H1 (cell line): Measurements from ENCODE around the gene NIN. TPM values are rescaled to one million over a fixed set of nuclear protein-coding genes. Genes with fewer than 3 reads are reported as not detected.

Experiments used
- CTCF ChIA-PET: fragments of 300-600 bp; sonication (Branson Sonifier 250); formaldehyde crosslinking; loops from one replicate; lab custom pipeline; 2021; ENCODE audit not compliant: partially characterized antibody; lab: Charles Lee
- POLR2A ChIA-PET: fragments of 300-600 bp; sonication (Branson Sonifier 250); formaldehyde crosslinking; loops from one replicate; lab custom pipeline; 2021; ENCODE audit warnings: inconsistent platforms; ENCODE audit not compliant: partially characterized antibody; lab: Charles Lee
- DNase-seq, 2 experiments: peaks; one replicate each; pipeline versions ENCODE4 v3.0.0 to v3.0.0-alpha.2; 2010 to 2022; ENCODE audit warnings: low spot score in 2 of 2, low read depth in 1 of 2, mixed read lengths in 1 of 2
- FAIRE-seq: peaks from 2 replicates; lab custom pipeline; 2011; peaks lifted over from hg19 to GRCh38; lab: Jason Lieb, UNC
- H2AFZ ChIP-seq: 2 replicates; pipeline ENCODE4 v1.8.1; 2012; ENCODE audit warnings: low read length, inconsistent platforms
- H2AK5ac ChIP-seq: 2 replicates; pipeline ENCODE4 v1.6.1; 2013; ENCODE audit warnings: low read depth, low read length
- H2BK120ac ChIP-seq: replicated peaks from 2 replicates; pipeline ENCODE3; 2013; ENCODE audit warnings: low read depth, low read length, inconsistent platforms
- H2BK12ac ChIP-seq: 2 replicates; pipeline ENCODE4 v1.6.1; 2013; ENCODE audit warnings: low read depth, low read length
- H2BK15ac ChIP-seq: 2 replicates; pipeline ENCODE4 v1.6.1; 2013; ENCODE audit warnings: low read length
- H2BK20ac ChIP-seq: 2 replicates; pipeline ENCODE4 v1.6.1; 2013; ENCODE audit warnings: low read length
- H2BK5ac ChIP-seq: 2 replicates; pipeline ENCODE4 v1.6.1; 2013; ENCODE audit warnings: low read depth, low read length
- H3K14ac ChIP-seq: 2 replicates; pipeline ENCODE4 v1.6.1; 2013; ENCODE audit warnings: inconsistent platforms; ENCODE audit not compliant: insufficient read length
- H3K18ac ChIP-seq: 2 replicates; pipeline ENCODE4 v1.6.1; 2013; ENCODE audit warnings: low read length; ENCODE audit errors: extremely low read depth
- H3K23ac ChIP-seq: 2 replicates; pipeline ENCODE4 v1.6.1; 2013; ENCODE audit warnings: inconsistent platforms; ENCODE audit not compliant: insufficient read length
- H3K23me2 ChIP-seq: 2 replicates; pipeline ENCODE4 v1.6.1; 2013; ENCODE audit warnings: low read depth, low read length
- H3K27ac ChIP-seq: 2 replicates; pipeline ENCODE4 v1.6.1; 2011; ENCODE audit warnings: low read depth, low read length, inconsistent platforms
- H3K27me3 ChIP-seq, 4 experiments: replicated peaks in 1 of 4; 1 replicate in 1 of 4; 2 replicates in 3 of 4; pipeline versions ENCODE4 v1.6.1 to v1.8.1; 2011 to 2013; ENCODE audit warnings: low read length in 3 of 4, mild to moderate bottlenecking in 3 of 4, inconsistent platforms in 2 of 4, mixed read lengths in 2 of 4, moderate library complexity in 1 of 4; ENCODE audit not compliant: control insufficient read depth in 3 of 4, insufficient read depth in 3 of 4; ENCODE audit errors: extremely low read depth in 1 of 4
- H3K36me3 ChIP-seq, 4 experiments: 2 replicates each; pipeline versions ENCODE4 v1.6.1 to v1.8.1; 2011 to 2013; ENCODE audit warnings: mild to moderate bottlenecking in 4 of 4, low read length in 3 of 4, moderate library complexity in 2 of 4, control low read depth in 1 of 4, inconsistent platforms in 1 of 4; ENCODE audit not compliant: insufficient read depth in 4 of 4, control insufficient read depth in 2 of 4
- H3K4ac ChIP-seq: replicated peaks from 2 replicates; pipeline ENCODE3; 2013; ENCODE audit warnings: low read length, low read depth, mixed read lengths, inconsistent platforms; ENCODE audit not compliant: insufficient read length
- H3K4me1 ChIP-seq, 4 experiments: replicated peaks in 1 of 4; 1 replicate in 1 of 4; 2 replicates in 3 of 4; pipeline versions ENCODE4 v1.6.1 to v1.8.1; 2011 to 2013; ENCODE audit warnings: low read length in 3 of 4, inconsistent platforms in 2 of 4, mixed read lengths in 1 of 4; ENCODE audit not compliant: insufficient read depth in 4 of 4, control insufficient read depth in 3 of 4
- H3K4me2 ChIP-seq, 2 experiments: 2 replicates each; pipeline versions ENCODE4 v1.6.1 to v1.8.1; 2011 to 2013; ENCODE audit warnings: low read depth in 2 of 2, low read length in 2 of 2, control low read depth in 1 of 2, inconsistent platforms in 1 of 2, mild to moderate bottlenecking in 1 of 2; ENCODE audit not compliant: insufficient read depth in 1 of 2
- H3K4me3 ChIP-seq, 4 experiments: fragments of 200-600, 300-600 bp in 1 of 4; sonication (generic), shearing (Covaris generic), sonication (Bioruptor Twin) in 1 of 4; 2 replicates each; pipeline versions ENCODE4 v1.5.1 to v1.8.1; 2011 to 2016; ENCODE audit warnings: low read length in 4 of 4, low read depth in 3 of 4, control low read depth in 2 of 4, inconsistent platforms in 2 of 4, mild to moderate bottlenecking in 2 of 4, mixed read lengths in 1 of 4, moderate library complexity in 1 of 4; ENCODE audit not compliant: insufficient read depth in 2 of 4; ENCODE audit errors: extremely low read depth in 1 of 4
- H3K56ac ChIP-seq: replicated peaks from 2 replicates; pipeline ENCODE3; 2013; ENCODE audit warnings: low read depth, mild to moderate bottlenecking, mixed read lengths, low read length, inconsistent platforms; ENCODE audit not compliant: insufficient read length
- H3K79me1 ChIP-seq: 2 replicates; pipeline ENCODE4 v1.6.1; 2013; ENCODE audit warnings: low read depth, low read length, control low read depth
- H3K79me2 ChIP-seq, 2 experiments: 2 replicates each; pipeline versions ENCODE4 v1.6.1 to v1.8.1; 2012 to 2013; ENCODE audit warnings: low read length in 2 of 2, mild to moderate bottlenecking in 2 of 2, inconsistent platforms in 1 of 2; ENCODE audit not compliant: insufficient read depth in 2 of 2, control insufficient read depth in 1 of 2
- H3K9ac ChIP-seq, 4 experiments: replicated peaks in 1 of 4; 1 replicate in 1 of 4; 2 replicates in 3 of 4; pipeline versions ENCODE4 v1.6.1 to v1.8.1; 2011 to 2013; ENCODE audit warnings: low read depth in 3 of 4, low read length in 3 of 4, control low read depth in 2 of 4, mild to moderate bottlenecking in 2 of 4, moderate library complexity in 2 of 4, inconsistent platforms in 1 of 4; ENCODE audit errors: extremely low read depth in 1 of 4
- H3K9me3 ChIP-seq, 2 experiments: 2 replicates each; pipeline versions ENCODE4 v1.6.1 to v1.8.1; 2012 to 2013; ENCODE audit warnings: mild to moderate bottlenecking in 2 of 2, moderate library complexity in 2 of 2, control low read depth in 1 of 2, inconsistent platforms in 1 of 2, low read depth in 1 of 2, low read length in 1 of 2, mixed read lengths in 1 of 2; ENCODE audit not compliant: insufficient read depth in 2 of 2
- H4K20me1 ChIP-seq, 2 experiments: replicated peaks in 1 of 2; 2 replicates each; pipeline versions ENCODE3 to v1.8.1; 2011 to 2013; ENCODE audit warnings: inconsistent platforms in 2 of 2, low read length in 2 of 2, mild to moderate bottlenecking in 1 of 2; ENCODE audit not compliant: insufficient read depth in 2 of 2, control insufficient read depth in 1 of 2
- H4K5ac ChIP-seq: 2 replicates; pipeline ENCODE4 v1.6.1; 2013; ENCODE audit warnings: low read length, low read depth, mixed read lengths, inconsistent platforms; ENCODE audit not compliant: insufficient read length
- H4K8ac ChIP-seq: 2 replicates; pipeline ENCODE4 v1.8.0; 2013; ENCODE audit warnings: mild to moderate bottlenecking, moderate library complexity, low read length, inconsistent platforms; ENCODE audit not compliant: insufficient read depth; ENCODE audit errors: extremely low read depth
- H4K91ac ChIP-seq: replicated peaks from 2 replicates; pipeline ENCODE3; 2013; ENCODE audit warnings: low read length, mixed read lengths, inconsistent platforms; ENCODE audit not compliant: insufficient read length
- CREB1 ChIP-seq: IDR thresholded peaks from 2 replicates; pipeline ENCODE4 v1.6.1; 2012; ENCODE audit warnings: inconsistent platforms
- RXRA ChIP-seq: IDR thresholded peaks from 2 replicates; pipeline ENCODE4 v1.6.1; 2011; ENCODE audit warnings: low read depth, mild to moderate bottlenecking, low read length, moderate library complexity; ENCODE audit not compliant: insufficient read depth
- YY1 ChIP-seq: IDR thresholded peaks from 2 replicates; pipeline ENCODE4 v1.6.1; 2011; ENCODE audit warnings: low read depth, mild to moderate bottlenecking, low read length
- WGBS, 2 experiments: shearing (Covaris generic) in 1 of 2; methylation state at CpG; one replicate each; pipeline versions ENCODE4 v1.1.6 to v1.1.7; 2013 to 2015; ENCODE audit warnings: low lambda C conversion rate in 2 of 2, mixed read lengths in 2 of 2, inconsistent platforms in 1 of 2, low coverage in 1 of 2, missing lambda C conversion rate in 1 of 2; ENCODE audit not compliant: insufficient replicate concordance in 2 of 2, insufficient coverage in 1 of 2, insufficient read length in 1 of 2; ENCODE audit errors: extremely low coverage in 1 of 2, missing lambda C conversion rate in 1 of 2; 5-methylcytosine and 5-hydroxymethylcytosine counted together
- polyA plus RNA-seq, 7 experiments: library from polyadenylated mRNA; depleted of rRNA in 3 of 7; stranded (reverse) in 5 of 7; unstranded in 2 of 7; fragments of >200 nt in 5 of 7; fragments of 200-250 nt in 2 of 7; gene quantifications; 1 replicate in 5 of 7; 2 replicates in 1 of 7; 4 replicates in 1 of 7; pipeline versions ENCODE4 v1.2.1 to v1.2.3, GENCODE V29; 2011 to 2013; ENCODE audit warnings: missing spikeins in 2 of 7, mixed read lengths in 2 of 7
- total RNA-seq: library from RNA; stranded (reverse); fragmentation: NEBNext Ultra II Directional; extraction: Animal tissue kit (Norgen Biotek cat#: 25700); gene quantifications from 2 replicates; pipeline ENCODE4 v1.2.1, GENCODE V29; 2021

Gene NIN
- total and polyA plus RNA-seq, 2 of the 8 experiments (the other 6 are each of a cell fraction or from before 2014, with no cell fraction given) = 3.2 to 21.3 TPM

DNA sequence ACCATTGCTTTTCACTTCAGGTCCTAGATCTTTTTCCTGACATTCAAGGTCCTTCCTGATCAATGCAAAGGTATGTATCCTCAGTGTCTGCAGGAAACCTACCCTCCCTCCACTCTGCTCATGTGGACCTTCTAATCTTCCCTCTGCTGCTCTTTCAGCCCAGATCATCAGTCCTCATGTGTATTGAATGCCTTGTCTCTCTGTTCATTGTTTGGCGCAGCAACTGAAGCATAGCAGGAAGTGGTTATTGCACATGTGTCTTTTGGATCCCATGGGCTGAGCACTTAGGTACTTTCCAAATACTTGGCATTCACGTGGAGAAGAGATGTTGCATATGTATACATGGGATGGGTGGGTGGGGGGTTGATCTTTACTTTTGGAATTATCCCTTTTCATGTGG lies 4.3 kb upstream of the NIN start:
- CTCF ChIA-PET = interaction anchor here (1.8 kb wide), 1 partner anchor 25 kb away, joined by 7 read pairs; no protein-coding TSS in a partner anchor
- H4K8ac ChIP-seq = no peak overlapping the region
- no peaks in the 10 kb centered on the region for H3K79me2 ChIP-seq
- H4K91ac ChIP-seq = no peak overlapping the region
- H2BK15ac ChIP-seq = no peak overlapping the region
- H3K18ac ChIP-seq = no peak overlapping the region
- H3K4me3 ChIP-seq = no peak overlapping the region
- WGBS, 2 experiments = 85% methylated on average over 2 of the region's 2 CpGs; no CpG with 5 or more reads in 1 of the 2 experiments
- peaks cover 0 to 4% (median under 1%) of the 10 kb centered on the region in 4 experiments; a peak in 3 of 7 replicates for H3K4me1 ChIP-seq
- TF ChIP-seq CREB1 = no peak
- no peak for TF ChIP-seq RXRA
- TF ChIP-seq YY1 = no peak
- POLR2A ChIA-PET = no interaction called here
- DNase-seq (no peak), FAIRE-seq (no peak)
- no peak overlapping the region for H3K14ac ChIP-seq
- H2BK12ac ChIP-seq = no peak overlapping the region
- H3K23me2 ChIP-seq = peaks cover 7% of the 10 kb centered on the region
- H3K9ac ChIP-seq = no peak overlapping the region
- H4K5ac ChIP-seq = no peak overlapping the region
- H3K27ac ChIP-seq = no peak overlapping the region
- no peaks in the 10 kb centered on the region for H3K9me3 ChIP-seq
- H3K27me3 ChIP-seq = peaks cover 0 to 22% (median 16%) of the 10 kb centered on the region in 4 experiments; a peak in 5 of 7 replicates
- no peak overlapping the region for H2AFZ ChIP-seq
- no peak overlapping the region for H3K56ac ChIP-seq
- H3K4me2 ChIP-seq = no peak overlapping the region
- no peak overlapping the region for H2BK20ac ChIP-seq
- H3K36me3 ChIP-seq = no peaks in the 10 kb centered on the region
- no peak overlapping the region for H2AK5ac ChIP-seq
- no peaks in the 10 kb centered on the region for H3K79me1 ChIP-seq
- H2BK5ac ChIP-seq = no peak overlapping the region
- no peak overlapping the region for H3K23ac ChIP-seq
- no peak overlapping the region for H2BK120ac ChIP-seq
- no peaks in the 10 kb centered on the region for H4K20me1 ChIP-seq
- H3K4ac ChIP-seq = no peak overlapping the region
